OCI-LY1 (cell line): Measurements from ENCODE around the gene PAM16.

Source experiments
- H2AFZ ChIP-seq: fragments of 200-600 bp; sonication (generic), shearing (Covaris generic); 2 replicates; pipeline ENCODE4 v1.6.0; 2014; ENCODE audit warnings: antibody characterized with exemption, mild to moderate bottlenecking, low read length
- H3F3A ChIP-seq: fragments of 200-600 bp; sonication (generic), shearing (Covaris generic); 2 replicates; pipeline ENCODE4 v1.6.0; 2014; ENCODE audit warnings: mild to moderate bottlenecking, antibody characterized with exemption, low read length, moderate library complexity; ENCODE audit not compliant: insufficient read depth
- H3K27ac ChIP-seq: fragments of 200-600 bp; sonication (generic); 2 replicates; pipeline ENCODE4 v1.5.1; 2014; ENCODE audit warnings: low read length, mixed run types, mild to moderate bottlenecking, low read depth; ENCODE audit not compliant: poor library complexity, severe bottlenecking
- H3K27me3 ChIP-seq: fragments of 200-600 bp; sonication (generic); 2 replicates; pipeline ENCODE4 v1.6.0; 2014; ENCODE audit warnings: antibody characterized with exemption, mild to moderate bottlenecking, low read length, moderate library complexity; ENCODE audit not compliant: insufficient read depth
- H3K36me3 ChIP-seq: fragments of 200-600 bp; sonication (generic); 2 replicates; pipeline ENCODE4 v1.6.1; 2014; ENCODE audit warnings: mild to moderate bottlenecking, antibody characterized with exemption, low read length, moderate library complexity, mixed read lengths; ENCODE audit not compliant: insufficient read depth
- H3K4me1 ChIP-seq: fragments of 200-600 bp; sonication (generic); 2 replicates; pipeline ENCODE4 v1.5.1; 2014; ENCODE audit warnings: mild to moderate bottlenecking, low read length, moderate library complexity; ENCODE audit not compliant: insufficient read depth, severe bottlenecking
- H3K4me2 ChIP-seq: fragments of 200-600 bp; sonication (generic), shearing (Covaris generic); 2 replicates; pipeline ENCODE4 v1.6.1; 2014; ENCODE audit warnings: low read length
- H3K4me3 ChIP-seq: fragments of 200-600 bp; sonication (generic); 2 replicates; pipeline ENCODE4 v1.5.1; 2014; ENCODE audit warnings: low read length, low read depth, mild to moderate bottlenecking, mixed read lengths; ENCODE audit not compliant: poor library complexity, severe bottlenecking
- H3K79me2 ChIP-seq: fragments of 200-600 bp; shearing (Covaris generic); 2 replicates; pipeline ENCODE4 v1.6.1; 2016; ENCODE audit warnings: mixed run types, low read length, mixed read lengths; ENCODE audit not compliant: insufficient read depth
- H3K9ac ChIP-seq: fragments of 200-600 bp; sonication (generic), shearing (Covaris generic); 2 replicates; pipeline ENCODE4 v1.6.1; 2014; ENCODE audit warnings: mild to moderate bottlenecking, low read length, mixed read lengths
- H3K9me2 ChIP-seq: fragments of 200-600 bp; sonication (generic), shearing (Covaris generic); 2 replicates; pipeline ENCODE4 v1.6.1; 2014; ENCODE audit warnings: low read depth, mild to moderate bottlenecking, low read length, mixed read lengths
- H3K9me3 ChIP-seq: fragments of 200-600 bp; shearing (Covaris generic); 2 replicates; pipeline ENCODE4 v1.6.1; 2014; ENCODE audit warnings: low read length, mixed read lengths
- H4K20me1 ChIP-seq: fragments of 200-600 bp; sonication (generic), shearing (Covaris generic); 2 replicates; pipeline ENCODE4 v1.6.0; 2016; ENCODE audit warnings: mild to moderate bottlenecking, low read length; ENCODE audit not compliant: insufficient read depth
- CTCF ChIP-seq: fragments of 200-600 bp; sonication (generic), shearing (Covaris generic); IDR thresholded peaks from 2 replicates; pipeline ENCODE4 v1.5.1; 2017; ENCODE audit warnings: mild to moderate bottlenecking, antibody characterized with exemption, low read length, moderate library complexity, mixed read lengths
- EZH2 ChIP-seq: fragments of 200-600 bp; sonication (generic), shearing (Covaris generic); IDR thresholded peaks from 2 replicates; pipeline ENCODE4 v1.8.0; 2017; ENCODE audit warnings: borderline replicate concordance, mixed run types, mild to moderate bottlenecking, antibody characterized with exemption, low read length, moderate library complexity, mixed read lengths

PAM16 gene

DNA sequence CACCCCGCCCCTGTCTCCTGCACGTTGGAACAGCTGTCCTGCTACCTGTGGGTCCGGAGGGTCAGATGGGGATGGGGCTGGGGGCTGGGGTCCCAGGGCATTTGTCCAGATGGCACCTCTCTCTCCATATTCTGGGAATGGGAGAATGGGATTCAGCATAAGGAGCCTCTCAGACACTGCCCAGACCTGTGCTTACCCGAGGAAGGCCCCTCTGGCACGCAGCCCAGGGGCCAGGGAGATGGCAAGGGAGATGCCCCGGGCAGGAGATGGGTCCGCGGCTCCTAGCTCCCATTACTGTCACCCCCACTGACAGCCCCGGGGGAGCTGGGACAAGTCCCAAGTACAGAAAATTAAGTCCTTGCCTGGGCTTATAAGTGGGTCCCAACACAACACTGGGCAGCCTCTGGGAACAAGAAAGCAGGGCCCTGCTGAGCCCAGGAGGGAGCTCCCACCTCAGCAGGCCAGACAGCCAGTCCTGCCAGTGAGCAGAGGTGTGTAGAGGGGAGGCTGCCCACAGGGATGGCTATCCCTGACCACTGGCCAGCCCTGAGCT lies 22.3 kb upstream of the PAM16 start:
- no peaks in the 10 kb centered on the region for H3K79me2 ChIP-seq
- no peaks in the 10 kb centered on the region for H4K20me1 ChIP-seq
- no peak overlapping the region for H3K9ac ChIP-seq
- TF ChIP-seq CTCF (no peak), EZH2 (no peak)
- no peak overlapping the region for H3K27ac ChIP-seq
- no peaks in the 10 kb centered on the region; the same call in 1 of the 2 replicates for H3K36me3 ChIP-seq
- no peaks in the 10 kb centered on the region for H3K27me3 ChIP-seq
- H3K9me2 ChIP-seq, result no peaks in the 10 kb centered on the region
- H3K4me1 ChIP-seq, result peaks cover 8% of the 10 kb centered on the region
- no peaks in the 10 kb centered on the region for H3K9me3 ChIP-seq
- no peak overlapping the region for H2AFZ ChIP-seq
- no peak overlapping the region for H3K4me2 ChIP-seq
- H3F3A ChIP-seq, result no peaks in the 10 kb centered on the region
- H3K4me3 ChIP-seq, result no peak overlapping the region

DNA sequence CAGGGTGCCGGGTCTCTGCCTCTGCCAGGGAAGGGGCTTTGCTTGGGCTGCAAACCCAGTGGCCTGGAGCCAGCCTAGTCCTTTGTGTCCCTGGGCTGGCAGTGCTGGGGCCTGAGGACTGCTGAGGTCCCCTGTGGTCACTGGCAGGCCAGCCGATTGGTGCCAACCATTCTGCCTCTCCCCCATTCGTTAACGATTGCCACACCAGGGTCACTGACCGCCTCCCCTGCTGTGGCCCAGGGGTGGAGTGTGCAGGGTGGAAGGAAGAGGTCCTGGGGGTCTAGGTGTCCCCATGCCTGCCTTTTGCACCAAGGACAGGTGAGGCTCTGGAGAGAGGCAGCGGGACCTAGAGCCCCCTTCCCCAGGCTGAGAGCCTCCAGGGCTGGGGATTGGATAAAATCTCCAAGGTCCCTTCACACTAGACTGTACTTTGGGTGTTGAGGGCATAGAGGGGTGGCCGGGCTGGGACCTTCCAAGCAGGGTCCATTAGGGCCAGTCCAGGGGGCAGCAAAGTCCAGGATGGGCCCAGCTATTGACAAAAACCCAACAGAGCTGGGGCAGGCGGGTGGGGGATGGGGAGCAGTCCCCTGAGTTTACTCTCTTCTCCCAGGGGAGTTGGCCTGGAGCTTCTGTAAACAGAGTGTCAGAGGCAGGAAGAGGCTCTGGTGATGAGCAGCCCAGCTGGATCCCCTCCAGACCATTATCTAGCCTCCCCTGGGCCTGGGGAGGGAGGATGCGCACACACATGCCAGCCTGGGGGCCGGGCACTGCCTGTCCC lies 21.6 kb upstream of the PAM16 start:
- peaks cover 8% of the 10 kb centered on the region for H3K4me1 ChIP-seq
- H3K9me3 ChIP-seq, result no peaks in the 10 kb centered on the region
- H2AFZ ChIP-seq, result no peak overlapping the region
- no peaks in the 10 kb centered on the region for H3F3A ChIP-seq
- H3K9me2 ChIP-seq, result no peaks in the 10 kb centered on the region
- no peak for TF ChIP-seq EZH2
- TF ChIP-seq CTCF, result no peak
- no peaks in the 10 kb centered on the region for H3K79me2 ChIP-seq
- peak overlapping the region; percentile 63; the same call in 1 of the 2 replicates for H3K4me2 ChIP-seq
- H3K27ac ChIP-seq, result no peak overlapping the region
- H3K4me3 ChIP-seq, result peak overlapping the region; percentile 52
- no peaks in the 10 kb centered on the region for H3K27me3 ChIP-seq
- no peaks in the 10 kb centered on the region for H4K20me1 ChIP-seq
- H3K9ac ChIP-seq, result no peak overlapping the region; the same call in 1 of the 2 replicates
- no peaks in the 10 kb centered on the region; the same call in 1 of the 2 replicates for H3K36me3 ChIP-seq

- Histone ChIP-seq H2AFZ (no peak overlapping the region), H3K4me2 (peak overlapping the region; percentile 63), H3K4me1 (peaks cover 8% of the 10 kb centered on the region), H4K20me1 (no peaks in the 10 kb centered on the region), H3K9me2 (no peaks in the 10 kb centered on the region), H3K79me2 (no peaks in the 10 kb centered on the region), H3K27ac (no peak overlapping the region), H3K4me3 (peak overlapping the region; percentile 52), H3K27me3 (no peaks in the 10 kb centered on the region), H3K36me3 (peaks cover 4% of the 10 kb centered on the region), H3K9me3 (no peaks in the 10 kb centered on the region), H3K9ac (peak overlapping the region; percentile 6; the same call in 1 of the 2 replicates), H3F3A (no peaks in the 10 kb centered on the region)
- no peak for TF ChIP-seq EZH2
- no peak for TF ChIP-seq CTCF
Observed at GRCh38 chr16:4372001-4372577, 21.0 kb upstream of the PAM16 start.
